Endometrial microvascular endothelial cells (primary cell): ENCODE results near the gene C19orf85. TPM values are rescaled to one million over a fixed set of nuclear protein-coding genes. Genes with fewer than 3 reads are reported as not detected.

Experiments
- in situ Hi-C: cut with HindIII; loops from 2 replicates; pipeline ENCODE4 v1.10.0; 2017; ENCODE audit warnings: low sequenced_read_pairs, low pct_unique_long_range_greater_than_20kb; ENCODE audit errors: inconsistent ontology term
- total RNA-seq: library from RNA; depleted of rRNA; stranded (reverse); fragments of >200 nt; gene quantifications from one replicate; pipeline ENCODE4 v1.2.3, GENCODE V29; 2015; ENCODE audit errors: inconsistent ontology term

C19orf85 gene
- total RNA-seq, 1 donor from 2014 or later, result not detected

DNA sequence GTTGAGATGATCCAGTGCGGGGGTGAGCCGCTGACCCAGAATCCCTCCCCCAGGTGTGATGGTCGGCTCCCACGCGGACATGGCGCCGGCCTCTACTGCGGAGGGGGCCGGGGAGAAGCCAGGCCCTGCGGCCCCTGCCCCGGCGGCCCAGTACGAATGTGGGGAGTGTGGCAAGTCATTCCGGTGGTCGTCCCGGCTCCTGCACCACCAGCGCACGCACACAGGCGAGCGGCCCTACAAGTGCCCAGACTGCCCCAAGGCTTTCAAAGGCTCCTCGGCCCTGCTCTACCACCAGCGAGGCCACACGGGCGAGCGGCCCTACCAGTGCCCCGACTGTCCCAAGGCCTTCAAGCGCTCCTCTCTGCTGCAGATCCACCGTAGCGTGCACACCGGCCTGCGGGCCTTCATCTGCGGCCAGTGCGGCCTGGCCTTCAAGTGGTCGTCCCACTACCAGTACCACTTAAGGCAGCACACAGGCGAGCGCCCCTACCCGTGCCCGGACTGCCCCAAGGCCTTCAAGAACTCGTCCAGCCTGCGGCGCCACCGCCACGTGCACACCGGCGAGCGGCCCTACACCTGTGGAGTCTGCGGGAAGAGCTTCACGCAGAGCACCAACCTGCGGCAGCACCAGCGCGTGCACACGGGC lies 16.7 kb upstream of the C19orf85 start:
- in situ Hi-C loops, result no loop called here

DNA sequence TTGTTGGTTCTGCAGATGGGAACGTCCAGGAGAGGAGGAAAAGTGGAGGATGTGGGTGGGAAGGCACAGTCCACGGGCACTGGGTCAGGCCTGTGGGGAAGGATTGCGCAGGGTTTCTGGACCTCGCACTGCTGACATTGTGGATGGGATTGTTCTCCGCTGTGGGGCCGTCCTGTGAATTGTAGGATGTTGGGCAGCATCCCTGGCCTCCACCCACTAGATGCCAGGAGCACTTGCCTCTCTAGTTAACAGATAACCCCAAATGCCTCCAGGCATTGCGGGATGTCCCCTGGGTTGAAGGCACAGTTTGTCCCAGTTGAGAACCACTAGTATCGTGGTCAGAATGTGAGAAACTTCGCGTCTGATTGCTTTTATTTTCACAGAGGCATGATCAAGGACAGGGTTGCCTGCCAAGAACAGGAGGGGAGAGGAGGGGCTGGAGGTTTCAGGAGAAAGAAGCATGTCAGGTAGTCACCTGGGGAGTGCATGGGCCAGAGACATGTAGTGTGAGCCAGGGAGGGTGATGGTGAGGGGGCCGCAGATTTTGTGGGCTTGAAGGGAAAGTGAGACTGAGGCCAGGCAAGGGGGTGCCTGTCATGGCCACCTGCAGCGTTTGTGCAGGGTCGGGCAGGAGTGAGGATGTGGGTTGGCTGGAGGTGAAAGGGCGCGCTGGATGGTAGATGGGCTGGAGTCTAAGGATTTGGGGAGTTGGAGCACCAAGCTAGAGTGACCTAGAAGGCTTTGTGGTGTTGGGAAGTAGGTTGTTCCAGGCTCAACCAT lies 15.1 kb upstream of the C19orf85 start:
- in situ Hi-C loops, result no loop called here

DNA sequence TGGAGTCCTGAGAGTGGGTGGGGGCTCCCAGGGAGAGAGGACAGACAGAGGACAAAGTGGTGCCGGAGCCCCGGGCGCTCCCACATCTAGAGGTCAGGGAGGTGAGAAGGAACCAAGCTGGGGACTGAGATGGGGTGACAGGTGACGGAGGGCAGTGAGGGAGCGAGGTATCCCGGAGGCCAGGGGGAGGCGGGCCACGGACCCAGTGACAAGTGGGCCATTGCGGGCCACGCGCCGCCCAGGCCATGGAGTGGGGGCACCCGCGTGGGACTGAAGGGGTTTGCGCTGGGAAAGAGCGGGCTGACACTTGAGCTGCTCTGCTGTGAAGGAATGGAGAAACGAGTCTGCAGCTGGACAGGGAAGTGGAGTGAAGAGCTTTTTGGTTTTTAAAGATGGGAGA lies 14.5 kb upstream of the C19orf85 start:
- in situ Hi-C loops, result no loop called here

DNA sequence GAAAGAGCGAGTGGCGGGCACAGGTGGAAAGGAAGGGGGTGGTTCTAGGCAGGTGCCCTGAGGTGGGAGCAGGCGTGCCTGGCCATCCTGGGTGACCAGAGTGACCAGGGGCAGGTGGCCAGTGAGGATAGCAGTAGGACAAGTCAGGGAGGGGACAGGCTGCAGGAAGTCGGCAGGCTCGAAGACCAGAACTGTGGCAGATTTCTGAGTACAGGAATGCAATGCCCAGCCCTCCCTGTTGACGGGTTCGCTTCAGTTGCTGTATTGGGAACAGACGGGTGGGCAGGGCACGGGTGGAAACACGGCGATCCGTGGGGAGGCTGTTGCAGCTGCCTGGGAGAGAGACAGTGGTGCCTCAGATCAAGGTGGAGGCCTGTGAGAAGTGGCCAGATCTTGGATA lies 13.8 kb upstream of the C19orf85 start:
- in situ Hi-C loops, result no loop called here

DNA sequence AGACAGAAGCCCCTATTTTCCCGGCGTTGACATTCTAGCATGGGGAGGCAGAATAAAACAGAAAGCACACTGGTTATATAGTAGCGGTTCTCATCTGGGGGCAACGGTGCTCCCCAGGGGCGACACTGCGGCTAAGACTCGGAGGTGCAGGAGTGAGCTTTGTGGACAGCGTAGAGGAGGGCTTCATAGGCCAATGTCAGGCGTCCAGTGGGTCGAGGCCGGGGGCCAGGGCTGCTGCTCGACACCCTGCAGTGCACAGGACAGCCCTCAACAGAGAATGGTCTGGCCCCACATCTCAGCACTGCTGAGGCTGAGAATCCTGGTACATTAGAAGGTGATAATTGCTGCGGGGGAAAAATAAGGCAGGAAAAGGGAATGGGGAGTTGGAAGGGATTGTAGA lies 13.4 kb upstream of the C19orf85 start:
- in situ Hi-C loops, result no loop called here

DNA sequence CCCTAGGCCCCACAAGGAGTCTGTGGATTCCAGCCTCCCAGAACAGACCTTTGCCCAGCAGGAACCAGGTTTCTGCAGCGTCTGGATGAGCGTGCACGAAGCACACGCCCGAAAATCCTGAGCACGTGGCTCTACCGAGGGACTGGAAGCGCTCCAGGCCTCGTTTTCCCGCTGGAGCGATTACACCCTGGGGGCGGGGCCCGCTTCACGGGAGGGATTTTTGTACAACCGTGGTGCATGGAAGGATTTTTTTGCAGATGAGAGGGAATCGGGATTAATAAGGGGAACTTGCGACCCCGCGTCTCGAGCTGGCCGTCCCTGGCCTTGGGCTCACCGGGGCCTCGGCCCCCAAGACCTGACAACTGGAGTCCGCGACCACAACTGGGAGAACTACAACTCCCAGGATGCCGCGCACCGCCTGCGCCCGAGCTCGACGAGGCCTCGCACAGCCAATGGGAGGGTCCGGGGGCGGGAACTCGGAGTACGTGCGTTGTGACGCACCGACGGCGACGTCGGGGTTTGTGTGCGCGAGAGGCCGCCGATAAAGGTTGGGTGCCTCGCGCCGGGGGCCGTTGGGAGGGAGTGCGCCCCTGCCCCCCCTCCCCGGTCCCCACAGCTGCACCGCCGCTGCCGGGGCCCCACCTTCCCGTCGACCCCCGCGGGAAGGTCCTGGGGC lies 11.7 kb upstream of the C19orf85 start, which contains the start of gene ZNF628:
TSS of gene ZNF628 (plus strand) at position 518 of the 676 bp plus-strand sequence. CDS start 3,294 bp downstream, outside the sequence.
- in situ Hi-C loops, result no loop called here

DNA sequence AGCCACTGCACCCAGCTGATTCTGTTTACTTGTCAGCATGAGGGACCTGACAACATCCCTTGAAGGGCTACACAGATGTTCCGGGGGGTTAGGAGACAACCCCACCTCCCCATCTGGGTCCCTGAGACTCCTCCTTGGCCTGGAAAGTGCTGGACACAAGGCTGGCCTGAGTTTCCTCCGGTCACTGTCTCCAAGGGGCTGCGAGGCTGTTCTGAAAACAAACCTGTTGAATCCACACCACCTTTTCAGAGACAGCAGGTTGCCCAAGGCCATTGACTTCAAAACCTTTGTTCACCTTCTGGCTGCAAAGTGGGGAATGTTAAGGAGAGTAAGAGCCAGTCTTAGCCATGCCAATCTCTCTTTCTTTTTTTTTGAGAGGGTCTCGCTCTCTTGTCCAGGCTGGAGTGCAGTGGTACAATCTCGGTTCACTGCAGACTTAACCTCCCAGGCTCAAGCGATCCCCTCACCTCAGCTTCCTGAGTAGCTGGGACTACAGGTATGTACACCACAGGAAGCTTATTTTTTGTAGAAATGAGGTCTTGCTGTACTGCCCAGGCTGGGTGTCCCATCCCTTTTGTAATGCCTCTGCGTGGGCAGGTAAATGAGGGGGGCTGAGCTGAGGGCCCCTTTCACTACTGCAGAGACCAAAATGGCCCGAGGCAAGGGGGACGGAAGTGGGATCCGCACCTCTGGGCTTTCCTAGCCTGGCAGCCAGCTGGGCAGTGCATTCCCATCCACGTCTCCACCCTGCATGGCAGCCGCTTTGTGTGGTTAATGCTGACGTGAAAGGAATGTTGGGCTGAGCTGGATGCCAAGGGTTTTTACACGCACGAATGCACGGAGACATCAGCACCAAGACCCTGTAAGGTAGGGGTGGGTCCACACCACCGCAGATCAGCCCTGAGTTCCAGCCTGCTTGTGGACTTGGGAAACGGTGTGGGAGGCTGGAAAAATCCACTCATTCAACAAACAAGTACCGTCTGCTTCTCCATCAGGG lies 10.0 kb upstream of the C19orf85 start:
- in situ Hi-C loops, result no loop called here

DNA sequence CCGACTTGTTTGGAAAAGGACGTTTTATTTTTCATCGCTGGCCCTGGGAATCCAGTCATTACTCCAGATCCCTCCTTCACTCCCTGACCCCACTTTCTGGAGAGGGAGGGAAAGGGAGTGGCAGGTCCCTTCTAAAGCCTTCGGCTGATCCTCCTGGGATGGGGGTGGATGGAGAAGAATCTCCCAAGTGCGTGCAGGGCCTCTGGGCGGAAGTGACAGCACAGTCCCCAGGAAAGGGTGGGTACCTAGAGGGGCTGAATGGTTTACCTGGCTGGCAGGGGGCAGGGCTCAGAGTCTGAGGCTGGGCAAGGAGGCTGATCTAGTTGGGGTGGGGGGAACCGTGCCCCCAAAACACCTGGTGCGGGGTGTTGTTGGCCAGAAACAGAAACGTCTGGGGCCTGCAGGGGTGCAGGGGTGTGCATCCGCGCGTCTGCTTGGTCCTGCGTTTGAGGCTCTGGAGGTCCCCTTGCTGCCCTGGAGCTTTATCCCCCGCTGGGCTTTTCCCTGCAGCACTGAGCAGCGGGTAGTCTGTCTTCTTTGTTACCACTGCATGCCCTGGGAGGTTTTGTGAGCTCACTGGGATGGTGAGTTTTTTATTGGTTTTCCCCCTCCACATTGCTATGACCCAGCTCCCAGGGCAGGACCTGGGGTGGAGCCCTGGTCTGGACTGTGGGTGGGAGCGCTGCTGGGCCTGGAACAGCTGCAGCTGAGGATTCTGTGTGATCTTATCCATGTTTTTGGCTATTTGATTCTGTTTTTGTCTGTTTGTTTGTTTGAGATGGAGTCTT lies 8.9 kb upstream of the C19orf85 start:
- in situ Hi-C loops, result no loop called here

DNA sequence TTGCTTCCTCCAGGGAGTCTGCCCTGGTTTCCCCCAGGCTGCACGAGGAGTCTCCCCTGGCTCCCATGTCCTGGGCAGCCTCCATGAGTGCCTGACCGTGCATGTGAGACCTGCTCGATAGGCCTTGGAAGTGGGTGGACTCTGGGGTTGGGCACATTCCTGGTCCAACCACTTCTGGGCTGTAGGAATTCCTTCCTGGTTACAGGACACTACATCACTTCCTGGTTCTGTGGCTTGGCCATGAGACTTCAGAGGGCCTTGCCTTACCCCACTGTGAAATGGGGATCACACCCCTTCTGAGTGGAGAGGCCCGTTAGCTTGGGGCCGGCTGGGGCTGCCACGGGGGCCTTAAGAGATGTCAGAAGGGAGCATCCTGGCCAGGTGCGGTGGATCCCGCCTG lies 7.9 kb upstream of the C19orf85 start:
- in situ Hi-C loops, result no loop called here

DNA sequence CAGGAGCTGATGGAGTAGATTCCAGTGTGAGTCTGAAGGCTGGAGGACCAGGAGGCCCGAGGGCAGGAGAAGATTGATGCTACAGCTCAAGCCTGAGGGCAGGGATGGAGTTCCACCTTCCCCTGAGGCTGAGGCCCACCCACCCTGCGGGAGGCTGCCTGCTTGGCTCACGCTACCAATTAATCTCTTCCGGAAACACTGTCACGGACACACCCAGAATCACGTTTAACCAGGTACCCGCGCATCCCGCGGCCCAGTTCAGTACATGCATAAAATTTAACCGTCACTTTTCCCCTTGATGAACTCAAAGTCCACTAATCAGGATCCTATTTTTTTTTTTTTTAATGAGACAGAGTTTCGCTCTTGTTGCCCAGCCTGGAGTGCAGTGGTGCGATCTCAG lies 6.7 kb upstream of the C19orf85 start:
- in situ Hi-C loops, result no loop called here

DNA sequence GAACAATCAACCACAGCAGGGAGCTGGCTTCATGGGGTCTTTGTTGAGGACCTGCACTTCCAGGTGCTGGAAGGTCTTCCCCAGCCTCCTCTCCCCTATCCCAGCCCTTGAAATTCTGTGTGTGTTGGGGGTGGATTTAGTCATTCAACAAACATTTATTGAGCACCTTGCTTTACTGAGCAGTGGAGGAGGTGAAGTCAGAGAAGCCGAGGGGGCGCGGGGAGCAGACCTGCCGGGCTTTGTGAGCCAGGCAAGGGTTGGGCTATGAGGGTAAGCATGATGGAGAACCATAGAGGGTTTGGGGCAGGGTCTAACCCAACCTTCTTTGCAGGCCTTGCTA lies 3.5 kb upstream of the C19orf85 start:
- in situ Hi-C loops, result no loop called here

DNA sequence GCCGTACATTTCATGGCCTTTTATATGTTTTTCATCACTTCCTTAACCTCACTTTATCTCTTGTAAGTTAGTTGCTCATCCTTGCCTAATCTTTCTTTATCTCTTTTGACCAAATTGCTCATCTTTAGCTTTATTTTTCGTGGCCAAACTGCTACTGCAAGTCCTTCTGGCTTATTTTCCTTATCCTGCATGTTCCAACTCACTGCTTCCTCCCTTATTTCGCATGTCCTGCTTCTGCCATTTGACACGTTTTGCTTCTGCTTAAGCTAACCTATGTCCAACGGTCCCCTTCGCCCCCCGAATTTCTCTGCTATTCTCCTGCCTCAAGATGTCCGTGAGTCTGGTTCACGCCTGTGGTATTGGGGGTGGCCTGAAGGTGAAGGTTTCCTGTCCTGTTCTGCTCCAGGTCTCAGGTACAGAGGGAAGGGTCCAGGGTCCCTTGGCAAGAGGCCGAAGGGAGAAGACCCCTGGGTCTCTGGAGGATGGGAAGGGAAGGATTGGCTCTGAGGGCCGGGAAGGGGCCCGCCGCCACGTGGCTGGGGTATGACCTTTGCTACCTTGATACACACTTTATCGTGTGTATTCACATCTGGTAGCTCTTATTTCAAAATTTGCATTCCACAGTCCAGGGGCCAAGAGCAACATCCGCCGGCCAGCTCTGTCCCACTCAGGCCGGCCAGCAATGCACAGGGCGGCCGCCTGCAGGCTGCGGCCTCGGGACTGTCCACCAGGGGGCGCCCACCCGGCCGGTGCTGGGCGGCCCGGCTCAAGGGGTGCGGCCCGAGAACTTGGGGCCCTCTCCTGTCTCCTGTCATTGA lies 2.9 kb upstream of the C19orf85 start:
- in situ Hi-C loops, result no loop called here

DNA sequence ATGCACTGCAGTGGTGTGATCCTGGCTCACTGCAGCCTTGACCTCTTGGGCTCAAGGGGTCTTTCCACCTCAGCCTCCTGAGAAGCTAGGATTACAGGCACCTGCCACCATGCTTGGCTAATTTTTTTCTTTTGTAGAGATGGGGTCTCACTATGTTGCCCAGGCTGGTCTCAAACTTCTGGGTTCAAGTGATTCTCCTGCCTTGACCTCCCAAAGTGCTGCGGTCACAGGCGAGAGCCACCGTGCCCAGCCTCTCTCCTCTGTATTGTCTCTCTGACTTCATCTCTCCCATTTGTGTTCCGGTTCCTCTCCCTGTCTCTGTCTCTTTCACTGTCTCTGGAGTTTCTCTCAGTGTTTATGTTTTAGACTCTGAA lies 1.7 kb upstream of the C19orf85 start:
- in situ Hi-C loops, result no loop called here

DNA sequence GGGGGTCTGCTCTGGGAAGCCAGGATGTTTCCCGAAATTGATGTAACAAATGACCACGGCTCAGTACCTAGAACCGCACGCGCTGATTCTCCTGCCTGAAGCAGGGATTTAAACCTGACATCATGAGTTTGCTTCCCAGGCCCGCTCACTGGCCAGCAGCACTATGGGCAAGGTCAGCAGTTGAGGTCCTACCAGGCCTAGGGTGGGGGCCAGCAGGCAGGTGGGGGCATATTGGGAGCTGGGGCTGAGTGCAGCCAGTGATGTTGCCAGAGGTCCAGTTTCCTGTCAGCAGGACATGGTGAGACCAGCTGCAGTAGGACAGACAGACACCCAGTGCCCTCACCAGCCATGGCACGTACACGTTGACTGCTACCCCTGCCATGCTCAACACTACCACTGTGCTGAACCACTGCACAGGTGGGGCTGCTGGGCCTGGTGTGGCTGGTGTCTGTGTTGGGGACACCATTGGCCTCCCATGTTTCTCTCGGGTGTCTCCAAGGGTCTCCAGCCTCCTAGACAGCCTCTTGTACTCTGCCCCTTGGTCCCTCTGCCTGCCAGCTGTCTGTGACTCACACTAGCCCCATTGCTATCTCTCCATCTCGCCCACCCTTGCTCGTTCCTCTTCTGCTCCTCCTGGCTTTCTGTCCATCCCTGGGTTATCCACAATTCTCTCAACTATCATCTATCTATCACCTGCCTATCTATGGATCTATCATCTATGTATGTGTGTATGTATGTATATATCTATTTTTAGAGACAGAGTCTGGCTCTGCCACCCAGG lies 1.1 kb upstream of the C19orf85 start:
- in situ Hi-C loops, result no loop called here

DNA sequence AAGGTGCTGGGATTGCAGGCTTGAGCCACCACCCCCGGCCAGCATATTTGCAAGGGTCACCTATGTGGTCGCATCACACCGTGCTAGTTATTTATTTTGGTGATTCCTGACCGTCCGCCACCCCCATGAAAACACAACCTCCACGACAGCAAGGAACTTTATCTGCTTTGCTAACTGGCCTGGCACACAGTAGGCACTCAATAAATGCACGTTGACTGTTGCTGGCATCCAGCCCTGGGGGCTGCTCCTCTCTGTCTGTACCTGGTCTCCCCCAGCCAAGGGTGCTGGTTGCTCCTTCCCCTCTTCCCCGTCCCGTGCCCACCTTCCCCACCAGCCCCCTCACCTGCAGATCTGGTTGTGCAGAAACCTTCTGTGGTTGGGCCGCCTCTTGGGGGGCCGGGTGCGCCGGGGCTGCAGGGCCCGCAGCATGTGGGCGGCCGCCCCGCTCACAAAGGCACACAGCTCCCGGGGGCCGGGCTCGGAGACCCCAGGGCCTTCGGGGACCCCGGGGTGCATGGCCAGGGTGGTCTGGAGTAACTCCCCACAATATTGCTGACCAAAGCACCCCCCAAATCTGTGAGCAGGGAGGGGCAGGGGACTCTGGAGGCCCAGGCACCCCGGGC lies 401 bp downstream of the C19orf85 start:
- in situ Hi-C loops, result no loop called here

DNA sequence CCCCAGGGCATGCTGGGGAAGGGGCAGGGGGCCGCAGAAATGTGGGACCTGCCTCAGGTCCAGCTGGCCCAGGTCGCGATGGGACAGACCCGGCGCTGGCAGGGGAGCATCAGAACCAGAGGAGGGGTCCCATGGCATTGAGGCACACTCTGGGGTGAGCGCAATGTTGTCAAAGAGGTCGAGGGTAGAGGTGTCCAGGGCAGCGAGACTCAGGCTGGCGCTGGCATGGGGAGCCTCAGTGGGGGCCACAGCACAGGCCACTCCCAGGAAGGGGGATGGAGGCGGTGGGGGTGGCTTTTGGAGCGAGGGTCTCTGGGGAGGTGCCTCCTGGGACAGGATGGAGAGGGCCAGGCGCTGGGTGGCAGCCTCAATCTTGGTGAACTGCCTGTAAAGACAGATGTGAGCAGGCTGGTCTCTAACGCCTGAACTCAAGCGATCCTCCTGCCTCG lies 944 bp downstream of the C19orf85 start:
- in situ Hi-C loops, result no loop called here
